ENCODE data around the gene GPAT3.

DNA sequence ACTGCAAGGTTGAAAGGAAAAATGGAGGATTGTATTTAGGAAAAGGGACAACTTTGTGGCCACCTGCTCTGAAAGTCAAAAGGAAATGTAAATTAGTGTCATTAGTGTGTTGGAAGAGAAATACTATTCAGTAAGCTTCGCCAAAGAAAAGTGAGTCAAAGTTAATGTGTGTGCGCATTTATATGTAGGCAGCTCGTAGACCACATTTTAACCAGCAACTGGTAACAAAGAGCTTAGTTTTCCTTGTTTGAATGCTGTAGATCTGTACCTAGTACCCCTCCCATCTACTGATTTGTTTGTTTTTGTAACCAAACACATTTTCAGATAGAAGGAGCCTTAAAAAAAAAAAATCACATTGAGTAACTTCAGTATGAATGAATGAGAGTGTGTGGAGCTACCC lies 69.3 kb downstream of the GPAT3 start:
- TF ChIP-seq ZNF274 (IDR thresholded peaks at IDR 0.05; ENCODE audit: low read length) (no peak), ZNF274 (tag by site-specific recombination; IDR thresholded peaks at IDR 0.05; ENCODE audit: borderline replicate concordance) (no peak), SETDB1 (IDR thresholded peaks at IDR 0.05; ENCODE audit: insufficient read length, low read length) (no peak), ZNF112 (tag by site-specific recombination; IDR thresholded peaks at IDR 0.05) (no peak), IKZF3 (tag by site-specific recombination; IDR thresholded peaks at IDR 0.05) (no peak), ZBTB7A (tag by site-specific recombination; IDR thresholded peaks at IDR 0.05; ENCODE audit: low read depth) (no peak), ZNF184 (tag by site-specific recombination; IDR thresholded peaks at IDR 0.05) (no peak), ZNF155 (tag by site-specific recombination; IDR thresholded peaks at IDR 0.05) (no peak), TCF7L2 (IDR thresholded peaks at IDR 0.05; ENCODE audit: borderline replicate concordance, low read depth, low read length) (no peak), ZNF701 (tag by site-specific recombination; IDR thresholded peaks at IDR 0.05) (no peak), YY1 (tag by site-specific recombination; IDR thresholded peaks at IDR 0.05) (no peak), ZNF133 (tag by site-specific recombination; IDR thresholded peaks at IDR 0.05) (no peak)
- TF ChIP-seq, protein P1, sequence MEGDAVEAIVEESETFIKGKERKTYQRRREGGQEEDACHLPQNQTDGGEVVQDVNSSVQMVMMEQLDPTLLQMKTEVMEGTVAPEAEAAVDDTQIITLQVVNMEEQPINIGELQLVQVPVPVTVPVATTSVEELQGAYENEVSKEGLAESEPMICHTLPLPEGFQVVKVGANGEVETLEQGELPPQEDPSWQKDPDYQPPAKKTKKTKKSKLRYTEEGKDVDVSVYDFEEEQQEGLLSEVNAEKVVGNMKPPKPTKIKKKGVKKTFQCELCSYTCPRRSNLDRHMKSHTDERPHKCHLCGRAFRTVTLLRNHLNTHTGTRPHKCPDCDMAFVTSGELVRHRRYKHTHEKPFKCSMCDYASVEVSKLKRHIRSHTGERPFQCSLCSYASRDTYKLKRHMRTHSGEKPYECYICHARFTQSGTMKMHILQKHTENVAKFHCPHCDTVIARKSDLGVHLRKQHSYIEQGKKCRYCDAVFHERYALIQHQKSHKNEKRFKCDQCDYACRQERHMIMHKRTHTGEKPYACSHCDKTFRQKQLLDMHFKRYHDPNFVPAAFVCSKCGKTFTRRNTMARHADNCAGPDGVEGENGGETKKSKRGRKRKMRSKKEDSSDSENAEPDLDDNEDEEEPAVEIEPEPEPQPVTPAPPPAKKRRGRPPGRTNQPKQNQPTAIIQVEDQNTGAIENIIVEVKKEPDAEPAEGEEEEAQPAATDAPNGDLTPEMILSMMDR (tag by site-specific recombination; IDR thresholded peaks at IDR 0.05), result no peak
- TF ChIP-seq, protein P2, sequence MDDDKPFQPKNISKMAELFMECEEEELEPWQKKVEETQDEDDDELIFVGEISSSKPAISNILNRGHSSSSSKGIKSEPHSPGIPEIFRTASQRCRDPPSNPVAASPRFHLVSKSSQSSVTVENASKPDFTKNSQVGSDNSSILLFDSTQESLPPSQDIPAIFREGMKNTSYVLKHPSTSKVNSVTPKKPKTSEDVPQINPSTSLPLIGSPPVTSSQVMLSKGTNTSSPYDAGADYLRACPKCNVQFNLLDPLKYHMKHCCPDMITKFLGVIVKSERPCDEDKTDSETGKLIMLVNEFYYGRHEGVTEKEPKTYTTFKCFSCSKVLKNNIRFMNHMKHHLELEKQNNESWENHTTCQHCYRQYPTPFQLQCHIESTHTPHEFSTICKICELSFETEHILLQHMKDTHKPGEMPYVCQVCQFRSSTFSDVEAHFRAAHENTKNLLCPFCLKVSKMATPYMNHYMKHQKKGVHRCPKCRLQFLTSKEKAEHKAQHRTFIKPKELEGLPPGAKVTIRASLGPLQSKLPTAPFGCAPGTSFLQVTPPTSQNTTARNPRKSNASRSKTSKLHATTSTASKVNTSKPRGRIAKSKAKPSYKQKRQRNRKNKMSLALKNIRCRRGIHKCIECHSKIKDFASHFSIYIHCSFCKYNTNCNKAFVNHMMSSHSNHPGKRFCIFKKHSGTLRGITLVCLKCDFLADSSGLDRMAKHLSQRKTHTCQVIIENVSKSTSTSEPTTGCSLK (tag by site-specific recombination; IDR thresholded peaks at IDR 0.05), result no peak
- TF ChIP-seq, protein P3, sequence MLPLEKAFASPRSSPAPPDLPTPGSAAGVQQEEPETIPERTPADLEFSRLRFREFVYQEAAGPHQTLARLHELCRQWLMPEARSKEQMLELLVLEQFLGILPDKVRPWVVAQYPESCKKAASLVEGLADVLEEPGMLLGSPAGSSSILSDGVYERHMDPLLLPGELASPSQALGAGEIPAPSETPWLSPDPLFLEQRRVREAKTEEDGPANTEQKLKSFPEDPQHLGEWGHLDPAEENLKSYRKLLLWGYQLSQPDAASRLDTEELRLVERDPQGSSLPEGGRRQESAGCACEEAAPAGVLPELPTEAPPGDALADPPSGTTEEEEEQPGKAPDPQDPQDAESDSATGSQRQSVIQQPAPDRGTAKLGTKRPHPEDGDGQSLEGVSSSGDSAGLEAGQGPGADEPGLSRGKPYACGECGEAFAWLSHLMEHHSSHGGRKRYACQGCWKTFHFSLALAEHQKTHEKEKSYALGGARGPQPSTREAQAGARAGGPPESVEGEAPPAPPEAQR (tag by site-specific recombination; IDR thresholded peaks at IDR 0.05), result no peak
